Naive thymus-derived CD4-positive, alpha-beta T cell (primary cell): ENCODE measurements around the gene MYO16. TPM values are rescaled to one million over a fixed set of nuclear protein-coding genes. Genes with fewer than 3 reads are reported as not detected.

ENCODE experiments used
- ATAC-seq: fragments of 150-1000 bp; cut with Tn5 transposase; 2 replicates; pipeline ENCODE4 v1.10.0; 2021; ENCODE audit warnings: mild to moderate bottlenecking, moderate library complexity
- CTCF ChIA-PET: fragments of 350-600 bp; sonication (Branson Sonifier 250); formaldehyde crosslinking; loops from one replicate; lab custom pipeline; 2021; ENCODE audit warnings: antibody characterized with exemption; lab: Charles Lee
- POLR2A ChIA-PET: fragments of 350-600 bp; sonication (Branson Sonifier 250); formaldehyde crosslinking; loops from one replicate; lab custom pipeline; 2021; ENCODE audit warnings: antibody characterized with exemption, inconsistent platforms; lab: Charles Lee
- DNase-seq, 9 donors: peaks; one replicate each; pipeline versions ENCODE4 v3.0.0 to v3.0.0-alpha.2; 2020 to 2022; ENCODE audit warnings: mixed read lengths in 1 of 9
- H3K27ac ChIP-seq: one replicate; pipeline ENCODE4 v1.7.0; 2013; ENCODE audit warnings: mild to moderate bottlenecking, low read depth, low read length, moderate library complexity
- H3K27me3 ChIP-seq, 2 donors: one replicate each; pipeline ENCODE4 v1.7.0; 2013; ENCODE audit warnings: low read length in 2 of 2, mild to moderate bottlenecking in 2 of 2, moderate library complexity in 2 of 2; ENCODE audit not compliant: control insufficient read depth in 2 of 2, insufficient read depth in 2 of 2
- H3K36me3 ChIP-seq, 3 experiments: 1 replicate in 2 of 3; 2 replicates in 1 of 3; pipeline ENCODE4 v1.7.0; 2013; ENCODE audit warnings: low read length in 3 of 3, mild to moderate bottlenecking in 3 of 3, moderate library complexity in 1 of 3; ENCODE audit not compliant: insufficient read depth in 3 of 3, control insufficient read depth in 2 of 3
- H3K4me1 ChIP-seq, 2 donors: one replicate each; pipeline ENCODE4 v1.7.0; 2013; ENCODE audit warnings: low read length in 2 of 2, mild to moderate bottlenecking in 2 of 2, moderate library complexity in 1 of 2; ENCODE audit not compliant: control insufficient read depth in 2 of 2, insufficient read depth in 2 of 2
- H3K4me3 ChIP-seq: 2 replicates; pipeline ENCODE4 v1.7.0; 2013; ENCODE audit warnings: mild to moderate bottlenecking, low read length
- H3K9me3 ChIP-seq, 3 experiments: 1 replicate in 2 of 3; 2 replicates in 1 of 3; pipeline ENCODE4 v1.7.0; 2013; ENCODE audit warnings: low read length in 3 of 3; ENCODE audit not compliant: control insufficient read depth in 2 of 3
- H3K27ac Mint-ChIP-seq, 9 donors: one replicate each; pipeline ENCODE4 v1.8.0; 2020 to 2022; ENCODE audit warnings: mixed read lengths in 9 of 9, mild to moderate bottlenecking in 8 of 9, moderate library complexity in 5 of 9, inconsistent platforms in 2 of 9
- H3K27me3 Mint-ChIP-seq, 5 donors: one replicate each; pipeline ENCODE4 v1.8.0; 2021 to 2022; ENCODE audit warnings: mixed read lengths in 5 of 5, mild to moderate bottlenecking in 1 of 5
- H3K36me3 Mint-ChIP-seq, 5 donors: one replicate each; pipeline ENCODE4 v1.8.0; 2020 to 2022; ENCODE audit warnings: mixed read lengths in 5 of 5, mild to moderate bottlenecking in 3 of 5, inconsistent platforms in 1 of 5
- H3K4me1 Mint-ChIP-seq, 7 donors: one replicate each; pipeline ENCODE4 v1.8.0; 2020 to 2022; ENCODE audit warnings: mixed read lengths in 7 of 7, mild to moderate bottlenecking in 3 of 7, inconsistent platforms in 1 of 7
- H3K4me3 Mint-ChIP-seq, 10 donors: one replicate each; pipeline ENCODE4 v1.8.0; 2020 to 2022; ENCODE audit warnings: mild to moderate bottlenecking in 10 of 10, mixed read lengths in 10 of 10, moderate library complexity in 6 of 10, inconsistent platforms in 2 of 10
- H3K9me3 Mint-ChIP-seq, 11 donors: one replicate each; pipeline ENCODE4 v1.8.0; 2020 to 2022; ENCODE audit warnings: mixed read lengths in 11 of 11, mild to moderate bottlenecking in 4 of 11, inconsistent platforms in 1 of 11, moderate library complexity in 1 of 11
- intact Hi-C, 2 donors: fragments of 100-400 bp; cut with micrococcal nuclease; formaldehyde crosslinking; loops; one replicate each; pipeline ENCODE4 v1.15.1; 2023
- polyA plus RNA-seq, 2 donors: library from polyadenylated mRNA; unstranded; fragments of 300-500 nt; fragmentation: Illumina TruSeq; gene quantifications; one replicate each; pipeline ENCODE4 v1.2.3, GENCODE V29; 2021
- total RNA-seq, 6 experiments: library from RNA in 5 of 6; stranded (reverse) in 5 of 6; gene quantifications; 1 replicate in 5 of 6; 2 replicates in 1 of 6; pipeline ENCODE4 v1.2.3 and lab custom pipeline; 2021 to 2026

The MYO16 gene
- total and polyA plus RNA-seq, 7 experiments from 2014 or later: 0.10 to 1.4 (median 1.4) TPM; not detected in 4

DNA sequence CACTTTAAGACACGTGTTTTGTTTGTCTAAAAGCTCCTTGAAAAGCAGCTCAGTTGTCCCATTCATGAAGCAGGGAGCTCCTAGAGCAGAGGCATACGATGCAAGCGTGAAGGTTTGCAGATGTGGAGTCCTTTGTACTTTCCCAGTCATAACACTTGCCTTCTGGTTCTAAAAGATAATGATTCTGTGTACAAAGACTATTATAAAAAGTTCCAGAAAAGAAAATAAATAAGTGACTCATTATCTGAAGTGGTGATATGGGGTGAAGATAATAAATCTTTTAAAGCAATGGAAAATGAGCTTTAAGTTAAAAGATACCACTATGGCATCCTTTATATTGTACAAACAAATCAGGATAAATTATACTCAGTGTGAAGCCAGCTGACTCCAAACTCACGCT lies 569.9 kb downstream of the MYO16 start:
- peaks cover 0 to 35% (median 4%) of the 10 kb centered on the region in 5 donors for H3K27me3 Mint-ChIP-seq
- intact Hi-C loops: no loop called here
- DNase-seq: no peak
- Histone ChIP-seq H3K27me3 (no peaks in the 10 kb centered on the region), H3K9me3 (no peaks in the 10 kb centered on the region), H3K4me1 (no peaks in the 10 kb centered on the region), H3K36me3 (no peaks in the 10 kb centered on the region), H3K27ac (no peak overlapping the region), H3K4me3 (no peak overlapping the region)
- H3K4me3 Mint-ChIP-seq: no peak overlapping the region
- peaks cover 0 to 3% (median 0%) of the 10 kb centered on the region in 5 donors for H3K36me3 Mint-ChIP-seq
- peaks cover 0 to 4% (median 0%) of the 10 kb centered on the region in 11 donors for H3K9me3 Mint-ChIP-seq
- no peak for ATAC-seq
- POLR2A ChIA-PET: no interaction called here
- CTCF ChIA-PET: no interaction called here
- no peaks in the 10 kb centered on the region for H3K4me1 Mint-ChIP-seq
- H3K27ac Mint-ChIP-seq: no peak overlapping the region

DNA sequence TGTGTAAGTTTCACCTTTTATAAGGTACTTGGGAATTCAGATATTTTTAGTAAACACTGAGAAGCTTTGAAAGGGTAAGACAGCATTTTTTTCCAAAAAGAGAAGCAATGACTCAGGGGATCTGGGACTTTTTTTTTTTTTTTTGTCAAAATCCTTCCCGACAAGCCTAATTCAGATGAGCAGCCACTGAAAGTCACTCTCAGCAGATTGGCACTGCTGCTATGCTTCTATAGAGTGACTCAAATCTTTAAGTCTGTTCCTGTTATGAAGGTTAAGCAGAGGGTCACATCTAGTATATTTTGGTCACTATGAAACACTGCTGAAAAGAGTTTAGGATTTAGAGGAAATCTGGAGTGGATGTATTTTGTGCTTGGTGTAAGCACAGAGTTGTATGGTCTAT lies 571.1 kb downstream of the MYO16 start:
- DNase-seq (no peak), ATAC-seq (no peak)
- POLR2A ChIA-PET: no interaction called here
- peaks cover 0 to 3% (median 0%) of the 10 kb centered on the region in 5 donors for H3K36me3 Mint-ChIP-seq
- H3K4me3 Mint-ChIP-seq: no peak overlapping the region
- no peaks in the 10 kb centered on the region for H3K36me3 ChIP-seq
- no peaks in the 10 kb centered on the region for H3K9me3 ChIP-seq
- no peaks in the 10 kb centered on the region for H3K27me3 ChIP-seq
- intact Hi-C loops: no loop called here
- H3K27me3 Mint-ChIP-seq: peaks cover 0 to 38% (median 4%) of the 10 kb centered on the region in 5 donors
- CTCF ChIA-PET: no interaction called here
- no peaks in the 10 kb centered on the region for H3K4me1 ChIP-seq
- no peak overlapping the region for H3K27ac ChIP-seq
- H3K27ac Mint-ChIP-seq: no peak overlapping the region
- H3K9me3 Mint-ChIP-seq: peaks cover 0 to 4% (median 0%) of the 10 kb centered on the region in 11 donors
- H3K4me3 ChIP-seq: no peak overlapping the region
- no peaks in the 10 kb centered on the region for H3K4me1 Mint-ChIP-seq

DNA sequence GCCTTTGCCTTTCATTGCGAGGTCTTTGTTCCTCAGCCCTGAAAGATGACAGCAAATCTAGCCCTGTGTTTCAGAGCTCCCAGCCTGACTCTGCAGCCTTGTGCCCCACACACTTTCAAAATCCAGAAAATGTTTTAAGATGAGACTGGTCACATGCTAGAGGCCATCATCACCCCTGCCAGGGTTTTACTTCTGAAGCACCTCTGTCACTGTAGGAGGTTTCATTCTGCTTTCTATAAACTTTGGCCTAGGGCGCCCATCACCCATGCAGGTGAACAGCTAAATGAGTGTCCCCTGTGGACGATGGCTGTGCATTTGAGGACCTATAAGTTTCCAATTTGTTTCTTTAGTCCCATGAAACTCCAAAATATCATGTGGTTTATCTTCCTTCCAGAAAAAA lies 574.2 kb downstream of the MYO16 start:
- ChIA-PET CTCF (no interaction called here), POLR2A (no interaction called here)
- Histone ChIP-seq H3K4me1 (no peaks in the 10 kb centered on the region), H3K4me3 (no peak overlapping the region), H3K9me3 (no peaks in the 10 kb centered on the region), H3K27me3 (no peaks in the 10 kb centered on the region), H3K27ac (no peak overlapping the region), H3K36me3 (no peaks in the 10 kb centered on the region)
- H3K9me3 Mint-ChIP-seq: peaks cover 0 to 4% (median 0%) of the 10 kb centered on the region in 11 donors
- no peak overlapping the region for H3K27ac Mint-ChIP-seq
- ATAC-seq: no peak
- peaks cover 0 to 38% (median 8%) of the 10 kb centered on the region in 5 donors for H3K27me3 Mint-ChIP-seq
- intact Hi-C loops: no loop called here
- peaks cover 0 to 3% (median 0%) of the 10 kb centered on the region in 5 donors for H3K36me3 Mint-ChIP-seq
- H3K4me1 Mint-ChIP-seq: no peaks in the 10 kb centered on the region
- H3K4me3 Mint-ChIP-seq: no peak overlapping the region
- no peak for DNase-seq

DNA sequence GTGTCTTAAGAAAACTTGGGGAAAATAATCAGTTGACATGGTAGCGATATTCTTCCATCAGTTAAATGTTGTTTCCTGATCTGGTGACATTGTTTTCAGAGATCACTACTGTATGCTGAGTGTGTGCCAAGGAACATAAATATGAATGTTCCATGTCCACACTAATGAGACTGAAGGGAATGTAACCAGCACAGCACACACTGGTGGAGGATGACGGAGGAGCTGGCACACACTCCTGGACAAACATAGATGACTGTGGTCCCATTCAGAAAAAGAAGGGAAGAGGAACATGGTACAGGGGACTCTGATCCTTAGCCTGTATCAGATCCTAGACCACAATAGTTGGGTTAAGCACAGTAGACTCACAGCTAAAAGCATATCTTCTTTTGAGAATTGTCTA lies 574.8 kb downstream of the MYO16 start:
- Mint-ChIP-seq H3K27ac (no peak overlapping the region), H3K4me3 (no peak overlapping the region), H3K36me3 (peaks cover 0 to 3% (median 0%) of the 10 kb centered on the region in 5 donors), H3K4me1 (no peaks in the 10 kb centered on the region), H3K9me3 (peaks cover 0 to 4% (median 0%) of the 10 kb centered on the region in 11 donors), H3K27me3 (peaks cover 0 to 31% (median 8%) of the 10 kb centered on the region in 5 donors)
- intact Hi-C loops: no loop called here
- ChIA-PET CTCF (no interaction called here), POLR2A (no interaction called here)
- Histone ChIP-seq H3K9me3 (no peaks in the 10 kb centered on the region), H3K4me1 (no peaks in the 10 kb centered on the region), H3K27ac (no peak overlapping the region), H3K36me3 (no peaks in the 10 kb centered on the region), H3K4me3 (no peak overlapping the region), H3K27me3 (no peaks in the 10 kb centered on the region)
- ATAC-seq (no peak), DNase-seq (no peak)

DNA sequence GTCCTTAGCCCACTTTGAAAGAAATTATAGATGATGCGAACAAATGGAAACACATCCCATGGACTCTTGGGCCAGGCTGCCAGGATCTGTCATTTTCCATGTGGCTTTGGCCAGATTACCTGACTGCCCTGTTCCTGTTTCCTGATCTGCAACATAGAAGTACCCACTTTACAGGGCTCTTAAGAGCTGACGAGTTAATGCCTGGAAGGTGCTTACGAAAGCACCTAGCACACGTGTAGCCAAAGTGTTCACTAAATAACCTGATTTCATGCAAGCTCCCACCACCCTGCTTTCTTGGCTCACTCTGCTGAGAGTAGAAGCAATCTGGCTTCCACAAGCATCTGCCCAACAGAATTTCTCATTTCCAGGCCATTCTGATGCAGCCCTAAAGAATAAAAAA lies 575.2 kb downstream of the MYO16 start:
- H3K4me3 ChIP-seq: no peak overlapping the region
- DNase-seq (no peak), ATAC-seq (no peak)
- H3K4me3 Mint-ChIP-seq: no peak overlapping the region
- H3K27me3 Mint-ChIP-seq: peaks cover 0 to 29% (median 8%) of the 10 kb centered on the region in 5 donors
- H3K9me3 ChIP-seq: no peaks in the 10 kb centered on the region
- H3K27ac Mint-ChIP-seq: no peak overlapping the region
- no peaks in the 10 kb centered on the region for H3K4me1 ChIP-seq
- intact Hi-C loops: no loop called here
- H3K9me3 Mint-ChIP-seq: peaks cover 0 to 4% (median 0%) of the 10 kb centered on the region in 11 donors
- no peaks in the 10 kb centered on the region for H3K36me3 ChIP-seq
- CTCF ChIA-PET: no interaction called here
- H3K36me3 Mint-ChIP-seq: peaks cover 0 to 3% (median 0%) of the 10 kb centered on the region in 5 donors
- no peak overlapping the region for H3K27ac ChIP-seq
- H3K4me1 Mint-ChIP-seq: no peaks in the 10 kb centered on the region
- POLR2A ChIA-PET: no interaction called here
- no peaks in the 10 kb centered on the region for H3K27me3 ChIP-seq

DNA sequence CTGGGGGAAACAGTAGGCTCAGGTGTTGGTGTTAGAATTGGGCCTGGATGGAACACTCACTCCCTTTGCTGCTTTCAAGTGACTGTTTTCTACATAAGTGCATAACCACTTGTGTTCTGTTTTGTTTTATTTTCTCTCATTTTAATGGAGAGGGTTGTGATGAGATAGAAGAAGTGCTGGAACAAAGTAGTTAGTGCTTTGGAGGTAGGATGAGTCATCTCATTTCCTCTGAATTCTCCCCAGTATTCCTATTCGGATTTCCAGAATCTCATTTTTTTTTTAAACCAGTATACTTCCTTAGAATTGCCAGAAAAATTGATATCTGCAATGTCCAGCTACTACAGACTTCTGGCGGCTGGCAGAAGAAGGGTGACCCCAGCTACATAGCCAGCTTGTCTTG lies 575.9 kb downstream of the MYO16 start:
- H3K27me3 ChIP-seq: no peaks in the 10 kb centered on the region
- CTCF ChIA-PET: no interaction called here
- H3K27ac Mint-ChIP-seq: no peak overlapping the region
- peaks cover 0 to 3% (median 0%) of the 10 kb centered on the region in 5 donors for H3K36me3 Mint-ChIP-seq
- intact Hi-C loops: no loop called here
- H3K4me3 ChIP-seq: no peak overlapping the region
- DNase-seq (no peak), ATAC-seq (no peak)
- peaks cover 0 to 4% (median 0%) of the 10 kb centered on the region in 11 donors for H3K9me3 Mint-ChIP-seq
- no peaks in the 10 kb centered on the region for H3K36me3 ChIP-seq
- POLR2A ChIA-PET: no interaction called here
- no peak overlapping the region for H3K4me3 Mint-ChIP-seq
- no peaks in the 10 kb centered on the region for H3K4me1 Mint-ChIP-seq
- peaks cover 0 to 29% (median 8%) of the 10 kb centered on the region in 5 donors for H3K27me3 Mint-ChIP-seq
- no peak overlapping the region for H3K27ac ChIP-seq
- H3K4me1 ChIP-seq: no peaks in the 10 kb centered on the region
- H3K9me3 ChIP-seq: no peaks in the 10 kb centered on the region

DNA sequence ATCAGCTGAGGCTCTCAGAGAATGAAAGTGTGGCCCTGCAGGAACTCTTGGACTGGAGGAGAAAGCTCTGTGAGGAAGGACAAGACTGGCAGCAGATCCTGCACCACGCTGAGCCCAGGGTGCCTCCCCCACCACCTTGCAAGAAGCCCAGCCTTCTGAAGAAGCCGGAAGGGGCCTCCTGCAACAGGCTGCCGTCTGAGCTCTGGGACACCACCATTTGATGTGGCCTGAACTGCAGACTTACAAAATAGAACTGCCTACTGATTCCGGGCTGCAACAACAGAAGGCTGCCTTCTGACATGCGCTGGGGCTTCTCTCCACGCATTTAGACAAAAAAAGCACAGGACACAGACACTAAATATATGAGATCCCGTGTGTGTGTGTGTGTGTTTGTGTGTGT lies 577.2 kb downstream of the MYO16 start:
- ChIA-PET POLR2A (no interaction called here), CTCF (no interaction called here)
- H3K4me1 Mint-ChIP-seq: no peaks in the 10 kb centered on the region
- H3K36me3 ChIP-seq: no peaks in the 10 kb centered on the region
- intact Hi-C loops: no loop called here
- no peak for ATAC-seq
- H3K9me3 Mint-ChIP-seq: peaks cover 0 to 2% (median 0%) of the 10 kb centered on the region in 11 donors
- H3K27ac ChIP-seq: no peak overlapping the region
- no peaks in the 10 kb centered on the region for H3K36me3 Mint-ChIP-seq
- no peak overlapping the region for H3K4me3 ChIP-seq
- H3K27me3 Mint-ChIP-seq: peaks cover 0 to 21% (median 9%) of the 10 kb centered on the region in 5 donors
- no peak overlapping the region for H3K27ac Mint-ChIP-seq
- no peaks in the 10 kb centered on the region for H3K4me1 ChIP-seq
- H3K27me3 ChIP-seq: no peaks in the 10 kb centered on the region
- no peak overlapping the region for H3K4me3 Mint-ChIP-seq
- no peaks in the 10 kb centered on the region for H3K9me3 ChIP-seq
- no peak for DNase-seq
